ENCODE data around the gene SLC22A25.
"Not testable (repeated sequence)": the region's sequence is repeated elsewhere in the genome, so short reads cannot be mapped to it uniquely, and the experiment has no call there.

Gene SLC22A25

DNA sequence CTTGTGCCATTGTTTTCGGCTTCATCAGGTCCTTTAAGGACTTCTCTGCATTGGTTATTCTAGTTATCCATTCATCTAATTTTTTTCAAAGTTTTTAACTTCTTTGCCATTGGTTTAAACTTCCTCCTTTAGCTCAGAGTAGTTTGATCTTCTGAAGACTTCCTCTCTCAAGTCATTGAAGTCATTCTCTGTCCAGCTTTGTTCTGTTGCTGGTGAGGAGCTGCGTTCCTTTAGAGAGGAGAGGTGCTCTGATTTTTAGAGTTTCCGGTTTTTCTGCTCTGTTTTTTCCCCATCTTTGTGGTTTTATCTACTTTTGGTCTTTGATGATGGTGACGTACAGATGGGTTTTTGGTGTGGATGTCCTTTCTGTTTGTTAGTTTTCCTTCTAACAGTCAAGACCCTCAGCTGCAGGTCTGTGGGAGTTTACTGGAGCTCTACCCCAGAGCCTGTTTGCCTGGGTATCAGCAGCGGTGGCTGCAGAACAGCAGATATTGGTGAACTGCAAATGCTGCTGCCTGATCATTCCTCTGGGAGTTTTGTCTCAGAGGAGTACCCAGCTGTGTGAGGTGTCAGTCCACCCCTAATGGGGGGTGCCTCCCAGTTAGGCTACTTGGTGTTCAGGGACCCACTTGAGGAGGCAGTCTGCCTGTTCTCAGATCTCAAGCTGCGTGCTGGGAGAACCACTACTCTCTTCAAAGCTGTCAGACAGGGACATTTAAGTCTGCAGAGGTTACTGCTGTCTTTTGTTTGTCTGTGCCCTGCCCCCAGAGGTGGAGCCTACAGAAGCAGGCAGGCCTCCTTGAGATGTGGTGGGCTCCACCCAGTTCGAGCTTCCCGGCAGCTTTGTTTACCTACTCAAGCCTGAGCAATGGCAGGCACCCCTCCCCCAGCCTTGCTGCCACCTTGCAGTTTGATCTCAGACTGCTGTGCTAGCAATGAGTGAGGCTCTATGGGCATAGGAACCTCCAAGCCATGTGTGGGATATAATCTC is 7.6 kb downstream of the SLC22A25 start:
- not testable (repeated sequence) for DNase-seq (ENCODE audit: low spot score)

- DNase-seq (ENCODE audit: low spot score) = no peak
Measured at GRCh38 chr11:63229815-63230214, 13.6 kb downstream of the SLC22A25 start.

DNA sequence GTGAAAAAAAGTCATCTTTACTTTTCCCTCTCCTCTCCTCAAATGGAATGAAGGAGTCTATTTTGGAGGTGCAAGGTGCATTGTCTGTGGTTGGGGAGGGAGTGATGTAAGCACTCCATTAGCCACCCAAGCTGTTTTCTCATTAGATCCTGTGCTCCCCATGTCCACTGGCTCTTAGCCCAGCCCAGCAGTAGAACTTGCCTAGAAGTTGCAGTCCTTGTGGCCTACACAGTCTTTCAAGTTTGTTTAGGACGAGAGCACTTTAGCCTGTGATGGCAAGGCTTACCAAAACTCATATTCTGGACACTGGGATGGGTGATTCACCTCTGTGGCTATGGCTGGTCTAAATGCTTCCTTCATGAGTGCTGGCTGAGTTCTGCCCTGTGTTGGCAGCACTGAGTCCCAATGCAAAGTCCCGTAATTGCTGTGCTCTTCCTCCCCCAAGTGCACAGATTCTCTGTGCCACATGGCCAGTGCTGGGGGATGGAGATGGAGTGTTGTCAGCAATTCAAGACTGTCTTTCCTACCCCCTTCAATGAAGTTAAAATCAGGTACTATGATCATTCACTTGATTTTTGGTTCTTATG is 15.8 kb downstream of the SLC22A25 start:
- no peak for DNase-seq (ENCODE audit: low spot score)

- DNase-seq (ENCODE audit: low spot score) = no peak
Measured at GRCh38 chr11:63226488-63227114, 16.8 kb downstream of the SLC22A25 start.

DNA sequence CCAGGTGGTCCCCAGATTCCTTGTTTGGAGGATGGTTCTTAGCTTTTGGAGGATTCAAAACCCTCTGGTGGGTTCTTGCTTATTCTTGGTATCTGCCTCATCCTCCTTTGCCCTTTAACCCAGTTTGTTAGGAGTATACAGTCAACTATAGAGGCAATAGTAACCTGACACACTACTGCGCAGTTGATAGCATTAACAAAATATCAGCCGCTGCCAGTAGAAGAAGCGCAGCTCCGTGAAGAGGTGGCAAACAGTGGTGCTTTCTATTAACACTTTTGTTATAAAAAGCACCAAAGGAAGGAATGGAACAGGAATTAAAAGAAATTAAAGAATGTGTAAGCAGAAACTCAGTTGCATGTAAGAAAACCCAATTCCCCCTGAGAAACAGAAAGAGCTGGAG is 29.3 kb downstream of the SLC22A25 start:
- DNase-seq (ENCODE audit: low spot score) = no peak

GRCh38 chr11:63212742-63213141 is 30.7 kb downstream of the SLC22A25 start:
- peak; percentile 8 for DNase-seq (ENCODE audit: low spot score)

DNA sequence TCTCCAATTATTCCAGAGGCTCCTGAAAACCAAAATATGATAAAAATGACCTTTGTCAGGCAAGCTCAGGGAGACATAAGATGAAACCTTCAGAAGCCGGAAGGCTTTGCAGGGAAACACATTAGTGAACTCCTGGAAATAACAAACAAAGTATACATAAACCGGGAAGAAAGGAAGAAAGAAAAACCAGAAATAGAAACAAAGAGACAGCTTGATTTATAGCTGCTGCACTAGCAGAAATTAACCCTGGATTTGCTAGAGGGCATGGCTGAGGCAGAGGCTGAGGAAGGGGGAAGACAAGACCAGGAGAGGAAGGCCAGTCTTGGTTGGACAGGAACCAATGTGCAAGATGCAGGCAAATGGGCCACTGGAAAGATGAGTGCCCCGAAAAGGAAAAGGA is 33.3 kb downstream of the SLC22A25 start:
- no peak for DNase-seq (ENCODE audit: low spot score)

Measured in hepatic stellate cell (primary cell).